Fibroblast of gingiva (primary cell): ENCODE measurements around the gene HECA.

Experiments
- DNase-seq: peaks from one replicate; pipeline ENCODE4 v3.0.0-alpha.2; 2011; ENCODE audit warnings: low read depth

Gene HECA

DNA sequence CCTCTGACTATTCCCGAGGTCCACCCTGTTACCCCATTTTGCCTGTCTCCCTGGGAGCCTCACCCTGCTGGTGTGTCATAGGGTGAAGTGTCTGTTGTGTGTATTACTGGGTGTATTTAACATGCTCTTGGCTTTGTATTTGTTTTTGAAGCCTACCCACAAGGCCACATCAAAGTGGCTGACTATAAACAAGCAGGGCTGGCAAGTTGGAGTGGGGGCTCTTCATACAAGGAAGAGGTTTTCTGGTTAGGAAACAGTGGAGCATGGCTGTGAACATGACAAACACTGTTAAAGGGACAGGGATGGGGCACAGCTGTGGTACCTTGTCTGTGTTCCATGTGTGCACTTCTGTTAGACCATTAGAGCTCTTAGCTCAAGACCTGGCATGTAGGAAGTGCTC lies 26.3 kb downstream of the HECA start:
- peak; percentile 29 for DNase-seq

DNA sequence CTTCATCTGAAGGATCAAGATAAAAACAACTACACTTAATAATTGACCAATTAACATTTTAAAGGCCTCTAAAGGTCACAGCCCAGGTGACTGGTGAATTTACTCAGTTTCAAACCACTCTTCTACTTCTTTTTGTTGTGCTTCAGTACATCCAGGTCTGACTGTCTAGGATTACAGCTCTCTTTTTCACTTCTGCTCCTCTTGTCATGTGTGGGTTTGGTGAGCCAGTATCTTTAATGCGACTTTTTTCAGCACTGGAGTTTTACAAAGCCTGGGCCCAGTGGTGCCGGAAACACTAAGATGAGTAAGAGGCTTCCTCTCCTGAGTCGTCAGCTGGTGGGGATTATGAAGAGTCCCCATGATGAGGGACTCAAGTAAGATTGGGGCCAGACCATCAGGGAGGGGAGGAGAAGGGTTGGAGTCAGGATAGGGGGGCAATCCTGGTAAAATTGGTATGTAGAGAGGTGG lies 27.0 kb downstream of the HECA start:
- no peak for DNase-seq

DNA sequence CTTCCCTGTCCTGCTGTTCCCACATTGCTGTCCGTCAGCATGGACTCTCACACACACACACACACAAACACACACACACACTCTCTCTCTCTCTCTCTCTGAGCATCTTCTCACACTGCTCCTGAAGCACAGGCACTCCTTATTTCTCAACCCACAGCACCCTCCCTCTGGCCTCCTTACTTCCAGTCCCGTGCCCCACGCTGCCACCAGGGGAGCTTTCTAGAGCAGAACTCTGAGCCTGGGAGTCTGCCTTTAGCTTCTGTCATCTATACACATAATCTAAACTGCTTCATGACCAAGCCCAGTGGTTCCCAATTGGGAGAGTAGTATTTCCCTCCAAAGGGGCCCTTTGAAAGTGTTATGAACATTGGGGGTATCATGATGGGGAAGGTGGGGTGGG lies 29.1 kb downstream of the HECA start:
- DNase-seq: no peak

DNA sequence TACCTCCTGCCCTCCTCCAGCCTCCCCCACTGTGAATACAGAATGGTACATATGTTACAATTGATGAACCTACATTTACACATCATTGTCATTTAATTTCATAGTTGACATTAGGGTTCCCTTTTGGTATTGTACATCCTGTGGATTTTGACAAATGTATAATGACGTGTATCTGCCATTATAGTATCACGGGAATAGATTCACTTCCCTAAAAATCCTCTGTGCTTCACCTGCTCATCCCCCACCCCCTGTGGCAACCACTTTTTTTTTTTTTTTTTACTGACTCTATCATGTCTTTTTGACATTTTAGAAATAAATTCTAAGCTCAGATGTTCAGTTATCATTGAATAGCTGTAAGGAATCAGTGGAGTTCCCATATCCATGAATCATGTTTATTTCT lies 30.4 kb downstream of the HECA start:
- DNase-seq: no peak

DNA sequence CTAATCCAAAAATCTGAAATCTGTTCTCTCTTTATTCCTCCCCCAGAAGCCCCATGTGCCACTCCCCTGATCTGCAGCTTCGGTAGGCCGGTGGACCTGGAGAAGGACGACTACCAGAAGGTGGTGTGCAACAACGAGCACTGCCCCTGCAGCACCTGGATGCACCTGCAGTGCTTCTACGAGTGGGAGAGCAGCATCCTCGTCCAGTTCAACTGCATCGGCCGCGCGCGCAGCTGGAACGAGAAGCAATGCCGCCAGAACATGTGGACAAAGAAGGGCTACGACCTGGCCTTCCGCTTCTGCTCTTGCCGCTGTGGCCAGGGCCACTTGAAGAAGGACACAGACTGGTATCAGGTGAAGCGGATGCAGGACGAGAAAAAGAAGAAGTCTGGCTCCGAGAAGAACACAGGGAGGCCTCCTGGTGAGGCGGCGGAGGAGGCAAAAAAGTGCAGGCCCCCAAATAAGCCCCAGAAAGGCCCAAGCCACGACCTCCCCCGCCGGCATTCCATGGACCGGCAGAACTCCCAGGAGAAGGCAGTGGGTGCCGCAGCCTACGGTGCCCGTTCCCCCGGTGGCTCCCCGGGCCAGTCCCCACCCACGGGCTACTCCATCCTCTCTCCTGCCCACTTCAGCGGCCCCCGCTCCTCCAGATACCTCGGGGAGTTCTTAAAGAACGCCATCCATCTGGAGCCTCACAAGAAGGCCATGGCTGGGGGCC lies 31.5 kb downstream of the HECA start:
- no peak for DNase-seq

DNA sequence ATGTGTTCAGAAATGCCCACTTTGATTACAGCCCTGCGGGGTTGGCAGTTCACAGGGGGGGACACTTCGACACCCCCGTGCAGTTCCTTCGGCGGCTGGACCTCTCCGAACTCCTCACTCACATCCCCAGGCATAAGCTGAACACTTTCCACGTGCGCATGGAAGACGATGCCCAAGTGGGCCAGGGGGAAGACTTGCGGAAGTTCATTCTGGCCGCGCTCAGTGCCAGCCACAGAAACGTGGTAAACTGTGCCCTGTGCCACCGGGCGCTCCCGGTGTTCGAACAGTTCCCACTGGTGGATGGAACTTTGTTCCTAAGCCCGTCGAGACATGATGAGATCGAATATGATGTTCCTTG lies 32.1 kb downstream of the HECA start:
- no peak for DNase-seq

DNA sequence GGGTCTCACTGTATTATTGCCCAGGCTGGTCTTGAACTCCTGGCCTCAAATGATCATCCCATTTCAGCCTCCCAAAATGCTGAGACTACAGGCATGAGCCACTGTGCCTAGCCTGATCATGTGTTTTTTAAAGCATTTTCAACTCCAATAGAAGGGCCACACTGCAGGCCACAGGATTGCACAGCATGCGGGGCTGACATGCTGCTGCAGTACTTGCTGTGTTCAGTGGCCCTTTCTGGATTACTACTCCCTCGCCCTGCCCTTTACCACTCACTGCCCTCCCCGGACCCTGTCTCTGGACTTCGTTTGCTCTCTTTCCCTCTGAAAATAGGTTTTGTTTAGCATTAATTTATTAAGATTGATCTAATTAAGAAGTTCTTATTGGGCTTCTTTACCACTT lies 37.3 kb downstream of the HECA start:
- DNase-seq: no peak

DNA sequence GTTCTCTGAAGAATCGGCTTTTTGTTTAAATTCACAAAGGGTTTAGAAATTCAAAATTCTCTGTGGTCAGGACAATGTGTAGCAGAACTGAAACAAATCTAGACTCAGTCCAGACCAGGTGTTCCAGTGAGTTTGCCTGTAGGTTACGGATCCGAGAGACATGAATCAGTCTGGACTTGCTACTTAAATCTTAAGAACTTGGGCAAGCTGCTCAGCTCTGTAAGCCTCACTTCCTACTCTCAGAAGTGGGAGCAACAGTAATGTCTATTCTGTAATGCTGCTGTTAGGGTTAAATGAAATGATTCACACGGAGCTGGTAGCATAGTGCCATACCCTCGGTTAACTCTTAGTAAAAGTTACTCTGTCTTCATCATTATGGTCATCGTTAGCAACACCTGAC lies 37.7 kb downstream of the HECA start:
- DNase-seq: no peak

DNA sequence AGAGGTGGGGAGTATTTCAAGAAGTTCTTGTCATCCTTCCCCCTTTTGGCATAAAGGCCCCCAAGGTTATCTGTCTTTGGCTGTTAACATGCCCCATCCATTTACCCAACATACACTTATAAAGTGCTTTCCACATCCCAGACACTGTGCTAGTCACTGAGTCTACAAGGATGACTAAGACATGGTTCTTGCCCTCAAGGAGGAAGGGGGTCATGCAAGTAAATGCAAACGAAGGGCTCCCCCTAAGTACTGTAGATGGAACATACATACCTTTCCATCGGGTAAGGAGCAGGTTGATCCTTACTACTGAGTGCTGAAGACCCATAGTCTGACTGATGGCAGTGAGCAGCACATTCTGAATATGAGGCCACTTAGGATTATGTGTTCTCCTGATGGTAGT lies 38.3 kb downstream of the HECA start:
- DNase-seq: no peak

DNA sequence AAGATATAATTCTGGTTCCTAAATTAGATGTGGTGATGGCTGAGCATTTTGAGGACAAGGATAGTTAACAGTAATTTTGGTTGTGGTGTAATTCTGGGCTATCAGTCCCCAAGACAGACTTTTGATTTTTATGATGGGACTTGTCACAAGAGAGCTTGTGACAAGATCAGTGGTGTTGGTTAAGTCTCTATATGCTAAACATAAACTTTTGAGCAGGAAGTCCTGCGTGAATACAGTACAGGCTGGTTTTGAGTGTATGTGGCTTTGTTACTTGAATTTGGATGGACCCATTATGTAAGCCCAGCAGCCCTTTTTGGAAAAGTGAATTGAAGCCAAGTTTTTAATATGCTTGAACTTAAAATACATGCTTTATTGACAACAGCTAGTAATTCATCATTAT lies 38.9 kb downstream of the HECA start:
- no peak for DNase-seq

DNA sequence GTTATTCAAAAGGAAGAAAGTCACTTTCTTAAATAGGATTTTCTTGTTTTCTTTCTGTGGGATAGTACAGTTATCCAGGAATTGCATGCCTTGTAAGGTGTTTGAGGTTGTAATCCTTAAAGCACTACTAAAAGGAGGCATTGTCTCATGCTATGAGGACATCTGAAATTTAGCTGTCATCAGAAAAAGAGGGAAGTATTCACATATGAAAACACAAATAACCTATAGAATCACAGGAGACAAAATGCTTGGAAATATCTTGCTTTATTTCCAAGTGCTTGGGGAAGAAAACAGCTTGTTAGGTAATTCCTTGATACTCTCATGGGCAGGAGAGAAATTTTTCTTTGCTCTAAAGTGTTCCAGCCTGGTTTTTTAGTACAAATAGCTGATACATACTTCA lies 40.1 kb downstream of the HECA start:
- no peak for DNase-seq

DNA sequence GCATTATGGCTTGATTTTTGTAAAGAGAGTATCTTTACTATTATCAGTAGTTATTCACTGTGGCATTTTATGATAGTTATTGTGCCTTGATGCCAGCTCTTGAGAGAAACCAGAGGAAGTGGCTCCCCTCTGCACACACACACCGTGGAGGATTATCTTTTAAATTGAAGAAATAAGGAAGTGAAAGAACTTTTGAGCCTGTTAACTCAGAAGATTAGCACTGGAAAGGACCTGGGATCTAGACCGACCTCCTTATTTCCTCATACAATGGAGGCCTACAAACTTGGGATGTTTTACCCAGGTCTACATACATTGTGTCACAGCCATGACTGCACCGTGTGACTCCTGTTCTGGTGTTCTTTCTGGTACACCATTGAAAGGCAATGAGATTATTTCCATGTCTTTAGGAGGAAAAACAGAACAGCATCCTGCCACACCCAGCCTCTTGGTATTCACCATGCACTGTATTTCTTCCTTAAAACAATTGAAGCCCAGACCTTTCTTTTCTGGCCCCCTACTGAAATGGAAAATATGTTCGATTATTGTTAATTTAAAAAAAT lies 40.6 kb downstream of the HECA start:
- DNase-seq: no peak

DNA sequence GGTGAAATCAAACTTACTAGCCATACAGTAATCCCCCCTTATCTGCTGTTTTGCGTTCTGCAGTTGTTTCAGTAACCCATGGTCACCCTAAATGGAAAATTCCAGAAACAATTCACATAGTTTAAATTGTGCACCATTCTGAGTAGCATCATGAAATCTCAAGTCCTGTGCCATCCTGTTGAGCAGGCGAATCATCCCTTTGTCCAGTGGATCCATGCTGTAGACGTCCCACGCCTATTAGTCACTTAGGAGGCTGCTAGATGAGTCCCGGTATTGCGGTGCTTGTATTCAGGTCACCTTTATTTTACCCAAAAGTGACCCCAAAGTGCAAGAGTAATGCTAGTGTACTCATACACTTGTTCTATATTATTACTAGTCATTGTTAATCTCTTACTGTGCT lies 46.4 kb downstream of the HECA start:
- no peak for DNase-seq

DNA sequence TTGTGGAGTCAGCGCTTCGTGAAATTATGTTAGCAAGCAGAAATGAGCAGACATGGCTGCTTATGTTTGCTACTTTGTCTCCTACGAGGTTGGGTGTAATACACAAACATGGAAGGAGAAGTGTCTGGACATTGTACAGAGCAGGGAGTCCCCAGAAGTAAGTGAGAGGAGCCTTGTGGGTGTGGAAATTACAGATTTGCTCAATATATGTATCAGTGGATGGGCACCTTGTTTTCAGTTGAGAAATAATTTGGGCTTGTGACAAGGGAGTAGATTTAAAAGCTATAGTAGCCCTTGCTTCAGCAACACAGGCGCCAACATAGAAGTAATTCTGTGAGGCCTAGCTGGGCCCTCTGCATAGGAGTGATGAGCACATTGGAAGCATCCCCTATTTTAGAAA lies 49.2 kb downstream of the HECA start:
- no peak for DNase-seq

DNA sequence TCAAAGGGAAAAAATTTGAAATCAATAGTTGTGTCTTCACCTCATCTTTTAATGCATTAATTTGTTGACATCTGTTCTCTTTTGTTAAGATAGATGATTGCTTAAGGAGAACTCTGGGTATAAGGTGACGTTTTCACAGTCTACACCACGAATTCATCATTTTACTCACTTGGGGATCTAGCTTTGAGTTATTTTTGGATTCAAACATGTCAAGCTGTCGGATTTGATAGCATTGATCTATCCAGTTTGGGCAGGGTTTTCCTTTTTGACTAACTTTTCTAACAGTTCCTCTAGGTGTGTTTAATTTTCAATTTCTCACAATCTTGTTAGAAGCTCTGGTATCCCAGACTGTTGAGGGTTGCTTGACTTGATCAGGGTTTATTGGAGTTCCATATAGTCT lies 49.6 kb downstream of the HECA start:
- no peak for DNase-seq

DNA sequence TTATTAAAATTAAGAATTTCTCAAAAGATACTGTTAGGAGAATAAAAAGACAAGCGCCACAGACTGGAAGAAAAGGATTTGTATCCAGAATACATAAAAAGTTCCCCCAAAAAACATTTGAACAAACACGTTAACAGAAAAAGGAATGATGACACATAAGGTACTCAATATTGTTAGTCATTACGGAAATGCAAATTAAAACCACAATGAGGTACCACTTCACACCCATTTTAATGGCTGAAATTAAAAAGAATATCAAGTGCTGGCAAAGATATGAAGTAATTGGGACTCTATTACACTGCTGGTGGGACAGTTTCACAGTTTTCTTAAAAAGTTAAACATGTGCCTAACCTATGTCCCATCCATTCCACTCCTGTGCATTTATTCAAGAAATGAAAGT lies 51.4 kb downstream of the HECA start:
- no peak for DNase-seq

DNA sequence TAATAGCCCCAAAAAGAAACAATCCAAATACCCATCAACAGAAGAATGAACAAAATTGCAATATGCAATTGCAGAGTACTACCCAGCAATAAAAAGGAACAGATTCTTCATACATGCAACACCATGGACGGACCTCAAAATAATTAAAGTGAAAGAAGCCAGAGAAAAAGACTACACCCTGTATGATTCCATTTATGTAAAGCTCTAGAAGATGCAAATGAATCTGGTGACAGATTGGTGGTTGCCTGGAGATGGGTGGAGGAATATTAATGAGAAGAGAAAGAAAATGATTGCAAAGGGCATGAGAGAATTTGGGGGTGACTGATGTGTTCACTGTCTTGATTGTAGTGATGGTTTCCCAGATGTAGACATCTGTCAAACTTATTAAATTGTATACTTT lies 51.8 kb downstream of the HECA start:
- no peak for DNase-seq

DNA sequence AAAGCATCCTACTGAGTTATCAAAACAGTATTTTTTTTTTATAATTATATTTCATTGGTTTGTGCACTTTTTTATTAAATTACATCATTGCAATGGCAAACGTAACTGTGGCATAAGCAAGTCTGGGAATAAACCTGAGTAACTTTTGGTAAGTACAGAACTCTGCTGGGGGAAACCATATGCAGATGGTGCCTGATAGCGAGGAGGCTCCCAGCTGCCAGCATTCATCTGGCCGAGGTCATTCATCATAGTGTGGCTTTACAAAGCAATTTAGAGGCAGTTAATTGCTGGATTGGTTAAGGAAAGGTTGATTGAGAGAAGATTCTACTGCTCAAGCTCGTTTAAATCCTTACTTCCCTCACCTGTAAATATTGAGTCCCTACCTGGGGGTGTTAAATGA lies 52.6 kb downstream of the HECA start:
- DNase-seq: no peak

DNA sequence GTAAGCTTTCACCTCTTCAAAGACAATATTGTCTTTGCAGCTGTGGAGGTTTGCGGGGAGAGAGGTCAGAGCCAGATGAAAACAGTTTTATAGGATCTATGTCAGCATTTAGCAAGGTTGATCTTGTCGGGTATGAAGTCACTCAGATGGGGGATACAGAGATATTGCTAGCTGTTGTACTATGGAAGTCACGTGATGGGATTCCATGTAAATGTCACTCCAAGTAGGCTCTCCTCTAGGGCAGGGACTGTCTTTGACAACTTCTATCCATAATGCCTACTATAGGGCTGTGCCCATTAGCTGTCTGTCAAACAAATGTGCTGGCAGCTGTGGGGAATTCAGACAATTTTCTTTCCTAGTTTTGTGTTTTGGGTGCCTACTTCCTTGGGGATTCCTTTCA lies 54.8 kb downstream of the HECA start:
- no peak for DNase-seq

DNA sequence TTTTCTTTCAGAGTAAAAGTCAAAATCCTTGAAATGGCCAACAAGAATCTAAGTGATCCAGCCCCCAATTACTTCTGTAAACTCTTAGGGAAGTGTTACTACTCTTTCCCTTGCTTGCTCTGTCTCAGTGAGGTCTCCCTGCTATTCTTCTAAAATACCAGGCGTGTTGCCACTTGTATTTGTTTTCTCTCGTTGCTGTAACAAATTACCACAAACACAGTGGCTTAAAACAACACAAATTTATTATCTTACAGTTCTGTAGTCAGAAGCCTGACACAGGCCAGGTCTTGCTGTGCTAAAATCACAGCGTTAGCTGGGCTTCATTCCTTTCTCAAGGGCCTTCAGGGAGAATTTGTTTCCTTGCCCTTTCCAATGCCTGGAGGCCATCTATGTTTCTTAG lies 59.9 kb downstream of the HECA start:
- no peak for DNase-seq

DNA sequence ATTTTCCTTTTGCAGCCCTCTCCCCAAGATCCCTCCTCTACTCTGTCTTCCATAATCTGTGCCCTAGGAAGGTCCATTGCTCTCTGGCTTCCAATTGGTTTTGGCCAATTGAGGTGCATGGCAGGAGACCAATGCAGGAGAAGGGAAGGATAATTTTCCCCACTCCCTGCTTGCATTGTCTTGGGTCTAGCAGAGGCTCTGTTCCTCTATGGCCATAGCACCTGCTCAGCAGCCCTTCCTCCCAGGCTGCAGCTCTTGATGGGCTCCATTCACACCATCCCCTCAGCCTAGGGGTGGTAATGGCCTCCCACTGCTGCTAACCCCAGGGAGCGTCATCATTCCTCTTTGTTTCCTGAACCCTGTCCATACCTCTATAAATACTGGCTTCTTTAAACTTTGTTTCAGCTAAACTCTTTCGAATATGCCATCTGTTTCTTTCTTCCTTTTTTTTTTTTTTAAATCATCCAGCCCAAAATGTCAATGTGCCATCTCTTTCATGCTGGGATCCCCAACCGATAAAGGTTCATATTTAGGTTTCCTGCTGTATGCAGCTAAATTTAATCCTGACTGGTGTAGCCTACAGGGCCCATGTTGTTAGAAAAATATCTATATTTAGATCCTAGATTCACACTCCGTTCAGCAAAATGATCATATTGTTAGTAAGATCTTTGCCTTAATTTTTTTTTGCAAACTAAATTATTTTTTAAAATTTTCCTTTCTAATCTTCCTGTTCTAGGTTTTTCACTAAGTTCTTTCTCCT lies 63.8 kb downstream of the HECA start:
- no peak for DNase-seq

DNA sequence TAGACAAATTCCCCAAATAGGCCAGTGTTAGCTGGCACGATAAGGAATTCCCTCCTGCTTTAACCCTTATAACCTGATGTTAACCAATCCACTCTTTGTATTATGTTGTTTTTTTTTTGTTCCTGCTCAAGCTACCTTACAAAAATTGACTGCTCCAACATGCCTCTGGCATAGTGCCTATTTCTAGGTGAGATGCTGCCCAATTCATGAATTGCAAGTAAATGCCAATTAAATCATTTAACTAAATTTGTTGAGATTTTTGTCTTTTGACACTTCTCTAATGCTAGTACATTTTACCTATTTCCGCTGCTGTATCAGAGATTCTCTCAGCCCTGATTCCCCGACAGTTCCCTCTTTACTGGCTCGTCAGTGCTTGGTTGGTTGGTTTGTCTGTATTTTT lies 66.5 kb downstream of the HECA start:
- no peak for DNase-seq

DNA sequence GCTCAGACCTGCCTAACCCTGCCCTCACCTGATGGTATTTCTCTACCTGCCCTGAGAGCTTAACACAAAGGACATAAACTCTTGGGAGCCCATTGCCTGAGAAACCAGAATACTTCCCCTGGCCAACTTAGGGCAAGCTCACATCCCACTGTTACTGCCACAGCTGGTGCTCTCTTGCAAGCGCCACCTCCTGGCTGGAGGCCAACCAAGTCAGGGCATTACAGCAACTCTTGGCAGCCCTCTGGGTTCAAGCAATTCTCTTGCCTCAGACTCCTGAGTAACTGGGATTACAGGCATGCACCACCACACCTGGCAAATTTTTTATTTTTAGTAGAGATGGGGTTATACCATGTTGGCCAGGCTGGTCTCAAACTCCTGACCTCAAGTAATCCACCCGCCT lies 70.1 kb downstream of the HECA start:
- DNase-seq: no peak

DNA sequence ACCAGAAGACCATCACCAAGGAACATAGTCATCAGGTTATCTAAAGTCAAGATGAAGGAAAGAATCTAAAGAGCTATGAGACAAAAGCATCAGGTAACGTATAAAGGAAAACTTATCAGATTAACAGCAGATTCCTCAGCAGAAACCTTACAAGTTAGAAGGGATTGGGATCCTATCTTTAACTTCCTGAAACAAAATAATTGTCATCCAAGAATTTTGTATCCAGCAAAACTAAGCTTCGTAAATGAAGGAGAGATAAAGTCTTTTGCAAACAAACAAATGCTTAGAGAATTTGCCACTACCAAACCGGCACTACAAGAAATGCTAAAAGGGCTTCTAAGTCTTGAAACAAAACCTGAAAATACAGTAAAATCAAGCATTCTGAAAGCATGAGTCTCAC lies 71.0 kb downstream of the HECA start:
- no peak for DNase-seq
